GM18873 (cell line): ENCODE data around the gene KBTBD6.
"Not testable (repeated sequence)": the region's sequence is repeated elsewhere in the genome, so short reads cannot be mapped to it uniquely, and the experiment has no call there.

Experiments used
- ATAC-seq: cut with Tn5 transposase; IDR thresholded peaks from one replicate; pipeline ENCODE4 v1.9.1; 2021; ENCODE audit warnings: mild to moderate bottlenecking, moderate library complexity, moderate number of reproducible peaks; ENCODE audit not compliant: unreplicated experiment, low FRiP score

The KBTBD6 gene, protein sequence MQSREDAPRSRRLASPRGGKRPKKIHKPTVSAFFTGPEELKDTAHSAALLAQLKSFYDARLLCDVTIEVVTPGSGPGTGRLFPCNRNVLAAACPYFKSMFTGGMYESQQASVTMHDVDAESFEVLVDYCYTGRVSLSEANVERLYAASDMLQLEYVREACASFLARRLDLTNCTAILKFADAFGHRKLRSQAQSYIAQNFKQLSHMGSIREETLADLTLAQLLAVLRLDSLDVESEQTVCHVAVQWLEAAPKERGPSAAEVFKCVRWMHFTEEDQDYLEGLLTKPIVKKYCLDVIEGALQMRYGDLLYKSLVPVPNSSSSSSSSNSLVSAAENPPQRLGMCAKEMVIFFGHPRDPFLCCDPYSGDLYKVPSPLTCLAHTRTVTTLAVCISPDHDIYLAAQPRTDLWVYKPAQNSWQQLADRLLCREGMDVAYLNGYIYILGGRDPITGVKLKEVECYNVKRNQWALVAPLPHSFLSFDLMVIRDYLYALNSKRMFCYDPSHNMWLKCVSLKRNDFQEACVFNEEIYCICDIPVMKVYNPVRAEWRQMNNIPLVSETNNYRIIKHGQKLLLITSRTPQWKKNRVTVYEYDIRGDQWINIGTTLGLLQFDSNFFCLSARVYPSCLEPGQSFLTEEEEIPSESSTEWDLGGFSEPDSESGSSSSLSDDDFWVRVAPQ

DNA sequence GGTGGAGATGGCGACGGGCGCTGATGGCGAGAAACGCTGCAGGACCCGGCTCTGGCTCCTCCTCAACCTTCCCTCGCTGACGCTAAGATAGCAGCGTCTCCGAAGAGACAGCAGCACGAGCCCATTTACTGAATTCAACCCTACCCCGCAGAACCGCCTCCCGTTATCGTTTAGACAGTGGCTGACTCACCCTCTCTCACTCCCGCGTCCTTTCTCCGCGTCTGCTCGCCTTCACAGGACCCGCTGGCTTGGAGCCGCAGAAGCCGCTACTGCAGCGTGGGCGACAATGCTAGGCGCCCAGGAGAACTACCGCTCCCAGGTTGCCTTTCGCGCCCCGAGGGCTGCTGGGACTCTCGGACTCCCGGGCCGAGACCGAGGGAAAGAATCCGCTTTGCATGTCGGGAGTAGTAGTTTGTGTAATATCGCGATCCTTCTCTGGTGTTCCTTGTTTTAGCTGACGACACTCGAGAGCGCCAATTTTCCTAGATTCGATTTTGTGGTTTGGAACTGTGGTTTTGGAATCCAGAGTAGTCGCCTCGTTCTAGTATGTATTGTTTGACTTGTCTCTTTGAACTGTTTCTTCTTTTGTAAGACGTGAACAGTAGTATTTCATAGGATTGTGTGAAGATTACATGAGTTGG lies at the start of gene KBTBD6:
Gene KBTBD6 (minus strand): TSS at position 291 of the 641 bp plus-strand sequence. CDS start 291 bp downstream, outside the sequence.
- peak; percentile 97 for ATAC-seq

DNA sequence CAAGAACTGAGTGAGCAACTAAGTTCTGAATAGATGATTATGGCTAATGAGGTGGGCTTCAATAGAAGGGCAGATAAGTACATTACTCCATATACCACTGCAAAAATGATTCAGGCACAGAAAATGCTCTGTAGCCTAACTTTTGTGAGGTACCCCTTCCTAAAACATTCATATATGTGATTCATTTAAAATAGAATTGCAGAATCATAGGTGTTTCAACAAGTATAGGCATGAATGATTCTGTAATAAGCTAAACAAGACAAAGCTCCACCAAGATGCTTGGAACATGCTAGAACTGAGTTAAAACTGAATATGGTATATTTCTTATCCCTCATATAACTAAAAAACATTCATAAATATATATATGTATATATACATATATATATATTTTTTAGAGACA lies 49.6 kb upstream of the KBTBD6 start:
- no peak for ATAC-seq

DNA sequence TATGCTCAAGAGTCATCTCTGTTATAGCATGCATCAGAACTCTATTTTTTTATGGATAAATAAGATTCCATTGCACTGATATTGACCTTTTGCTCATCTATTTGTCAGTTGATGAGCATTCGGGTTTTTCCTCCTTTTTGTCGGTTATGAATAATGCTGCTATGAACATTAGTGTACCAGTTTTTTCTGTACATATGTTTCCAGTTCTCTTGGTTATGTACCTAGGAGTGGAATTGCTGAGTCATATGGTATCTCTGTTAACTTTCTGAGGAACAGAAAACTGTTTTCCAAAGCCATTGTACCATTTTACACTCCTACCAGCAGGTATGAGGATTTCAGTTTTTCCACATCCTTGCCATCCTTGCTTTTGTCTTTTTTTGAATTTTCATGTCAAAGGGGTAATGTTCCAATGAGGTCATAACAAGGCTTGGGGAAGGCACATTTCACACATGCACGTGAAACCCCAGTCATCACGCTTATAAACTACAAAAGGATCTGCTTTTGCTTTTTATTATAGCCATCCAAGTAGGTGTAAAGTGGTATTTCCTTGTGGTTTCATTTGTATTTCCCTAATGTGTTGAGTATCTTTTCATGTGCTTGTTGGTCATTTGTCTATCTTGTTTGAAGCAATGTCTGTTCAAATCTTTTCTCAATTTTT lies 47.1 kb upstream of the KBTBD6 start:
- no peak for ATAC-seq

DNA sequence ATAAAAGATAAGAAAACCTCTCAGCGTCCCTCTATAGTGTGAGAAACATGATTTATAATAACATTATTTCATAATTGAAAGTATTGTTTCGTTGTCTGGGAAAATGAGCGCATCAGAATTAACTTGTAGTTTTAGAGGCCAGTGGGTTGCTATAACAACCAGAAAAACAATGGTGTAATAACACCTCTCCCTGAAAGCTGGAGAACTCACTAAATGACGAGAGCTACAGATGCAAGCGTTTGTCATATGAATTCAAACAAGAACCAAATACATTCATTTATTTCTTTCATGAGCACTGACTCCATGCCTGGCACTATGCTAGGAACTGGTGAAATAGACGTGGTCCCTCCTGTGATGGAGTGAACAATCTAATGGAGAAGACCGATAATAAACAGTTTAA lies 45.4 kb upstream of the KBTBD6 start:
- no peak for ATAC-seq

DNA sequence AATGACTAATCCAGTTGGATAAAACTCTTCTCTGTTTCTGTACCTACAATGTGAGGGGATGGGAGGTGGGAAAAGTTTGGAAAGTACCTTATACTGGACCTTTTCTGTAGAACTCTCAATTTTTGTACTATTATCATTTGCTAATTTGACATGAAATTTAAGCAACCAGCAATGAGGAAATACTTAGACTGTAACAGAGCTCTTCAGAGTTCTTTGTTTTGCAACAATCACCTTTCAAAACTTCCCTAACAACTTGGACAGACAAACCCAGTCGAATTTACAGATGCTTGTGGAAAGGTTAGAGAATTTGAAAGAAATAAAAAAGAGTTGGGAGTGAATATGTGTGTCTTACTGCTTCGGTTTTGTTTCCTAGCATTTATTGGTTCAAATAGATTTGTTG lies 45.0 kb upstream of the KBTBD6 start:
- ATAC-seq, result no peak

DNA sequence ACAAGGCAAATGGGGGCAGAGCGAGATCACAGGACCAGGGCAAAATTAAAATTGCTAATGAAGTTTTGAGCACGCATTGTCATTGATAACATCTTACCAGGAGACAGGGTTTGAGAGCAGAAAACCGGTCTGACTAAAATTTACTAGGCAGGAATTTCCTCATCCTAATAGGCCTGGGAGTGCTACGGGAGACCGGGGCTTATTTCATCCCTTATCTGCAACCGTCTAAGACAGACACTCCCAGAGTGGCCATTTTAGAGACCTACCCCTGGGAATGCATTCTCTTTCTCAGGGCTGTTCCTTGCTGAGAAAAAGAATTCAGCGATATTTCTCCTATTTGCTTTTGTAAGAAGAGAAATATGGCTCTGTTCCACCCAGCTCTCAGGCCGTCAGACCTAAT lies 43.0 kb upstream of the KBTBD6 start:
- not testable (repeated sequence) for ATAC-seq

DNA sequence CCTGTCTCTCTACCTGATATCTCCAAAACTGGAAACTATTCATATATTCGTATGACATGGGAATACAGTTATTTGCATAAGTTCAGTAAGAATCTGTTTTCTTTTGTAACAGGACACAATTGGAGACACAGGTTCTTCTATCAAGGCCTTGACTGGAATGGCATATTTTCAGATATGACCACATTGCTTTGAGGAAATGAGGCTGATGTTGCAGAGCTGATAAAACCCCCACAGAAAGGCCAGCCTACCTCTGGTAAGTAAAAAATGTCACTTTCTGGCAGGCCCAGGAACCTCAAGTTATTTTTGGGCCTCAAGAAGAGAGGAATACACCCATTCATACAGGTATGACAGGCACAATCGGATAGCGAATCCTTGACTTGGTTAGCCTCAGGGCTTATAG lies 29.5 kb upstream of the KBTBD6 start:
- no peak for ATAC-seq

DNA sequence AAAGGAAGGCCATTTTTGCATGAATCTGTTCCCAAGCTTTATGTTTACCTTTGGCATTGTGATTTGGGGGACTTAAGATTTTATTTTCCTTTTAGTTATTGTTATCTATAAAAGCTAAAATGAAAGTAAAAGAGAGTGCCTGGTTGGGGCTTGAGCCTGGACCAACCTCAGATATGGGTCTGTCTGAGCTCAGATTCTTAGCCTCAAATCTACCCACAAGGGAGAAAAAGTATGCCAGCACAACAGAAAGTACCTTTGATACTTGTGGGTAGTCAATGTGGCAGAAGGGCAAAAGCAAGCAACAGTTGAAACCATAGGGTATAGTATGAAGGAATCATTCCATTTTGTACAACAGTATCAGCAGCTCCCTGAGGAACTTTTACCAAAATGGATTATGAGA lies 26.6 kb upstream of the KBTBD6 start:
- no peak for ATAC-seq

DNA sequence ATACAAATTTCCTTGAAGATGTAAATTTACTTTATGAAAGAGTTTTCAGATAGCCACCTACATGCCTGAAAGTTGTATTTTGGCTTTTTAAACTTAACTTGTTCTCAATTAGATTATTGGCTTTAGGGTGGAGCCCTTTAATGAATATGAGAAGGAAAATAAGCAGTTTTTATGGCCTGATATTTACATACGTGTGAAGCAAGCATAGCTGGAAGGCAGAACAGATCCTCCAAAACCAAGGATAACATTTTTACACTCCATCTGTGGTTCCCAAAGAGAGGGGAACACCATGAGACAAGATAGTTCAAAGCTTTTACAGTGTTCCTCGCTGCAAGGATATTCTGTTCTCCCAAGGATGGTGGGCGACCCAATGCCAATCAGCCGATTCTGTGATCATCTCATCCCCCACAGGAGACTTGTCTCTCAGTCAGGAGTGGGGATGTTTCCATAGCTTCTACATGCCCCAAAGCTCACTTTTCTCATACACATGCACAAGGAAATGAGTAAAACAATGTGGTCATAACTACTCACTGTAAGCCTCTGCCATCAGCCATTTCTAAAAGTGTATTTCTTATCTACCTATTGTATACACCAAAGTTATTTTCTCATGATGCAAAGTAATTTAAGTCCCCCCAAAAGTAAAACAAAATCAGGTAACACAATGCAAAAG lies 24.6 kb upstream of the KBTBD6 start:
- no peak for ATAC-seq

DNA sequence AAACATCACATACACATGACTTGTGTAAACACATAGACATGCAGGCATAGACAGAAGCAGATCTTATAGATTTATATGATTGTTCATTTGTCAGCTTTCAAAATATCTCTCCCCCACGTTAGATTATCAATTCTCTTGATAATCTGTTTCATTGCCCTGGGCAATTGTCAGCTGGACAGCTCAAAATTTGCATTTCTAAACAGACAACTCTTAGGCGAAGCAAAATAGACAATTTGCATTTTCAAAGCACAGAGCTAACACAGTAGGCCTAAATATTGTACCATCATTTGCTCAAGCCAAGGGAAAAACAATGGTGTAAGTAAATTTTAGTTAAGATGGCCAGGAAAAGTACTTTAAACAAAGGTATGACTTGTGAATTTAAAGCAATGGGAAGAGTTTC lies 24.0 kb upstream of the KBTBD6 start:
- ATAC-seq, result no peak

DNA sequence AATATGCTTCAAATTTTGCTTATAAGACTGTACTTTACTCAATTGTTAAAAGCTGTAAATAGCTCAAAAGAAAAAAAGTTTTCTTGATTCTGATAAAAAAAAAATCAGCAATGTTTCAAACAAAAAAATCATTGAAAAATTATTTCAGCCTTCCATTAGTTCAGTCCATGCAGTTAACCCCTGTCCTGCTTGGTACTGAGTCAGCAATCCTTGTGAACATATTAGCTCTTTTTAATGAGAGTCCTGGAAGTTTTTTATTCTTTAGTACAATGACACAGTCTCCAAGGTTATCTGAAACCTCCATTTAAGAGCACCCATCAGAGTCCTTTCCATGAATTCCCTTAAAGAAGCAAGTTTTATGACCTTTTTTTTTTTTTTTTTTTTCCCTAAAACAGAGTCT lies 21.4 kb upstream of the KBTBD6 start:
- no peak for ATAC-seq

DNA sequence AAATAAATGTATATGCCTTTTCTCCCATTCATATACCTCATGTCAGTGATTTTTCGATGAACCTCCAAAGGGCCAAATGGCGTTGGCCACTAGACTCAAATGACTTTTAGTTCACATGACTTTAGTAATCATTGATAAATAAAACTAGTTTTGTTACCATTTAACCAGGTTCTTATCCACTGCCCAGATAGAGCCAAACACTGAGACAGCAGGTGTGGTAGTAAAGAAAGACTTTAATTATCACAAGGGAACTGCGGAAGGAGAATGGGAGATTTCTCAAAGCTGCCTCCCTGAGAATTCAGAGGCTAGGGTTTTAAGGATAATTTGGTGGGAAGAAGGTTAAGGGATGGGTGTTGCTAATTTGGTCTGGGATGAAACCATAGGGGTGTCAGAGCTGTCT lies 19.4 kb upstream of the KBTBD6 start:
- ATAC-seq, result no peak

DNA sequence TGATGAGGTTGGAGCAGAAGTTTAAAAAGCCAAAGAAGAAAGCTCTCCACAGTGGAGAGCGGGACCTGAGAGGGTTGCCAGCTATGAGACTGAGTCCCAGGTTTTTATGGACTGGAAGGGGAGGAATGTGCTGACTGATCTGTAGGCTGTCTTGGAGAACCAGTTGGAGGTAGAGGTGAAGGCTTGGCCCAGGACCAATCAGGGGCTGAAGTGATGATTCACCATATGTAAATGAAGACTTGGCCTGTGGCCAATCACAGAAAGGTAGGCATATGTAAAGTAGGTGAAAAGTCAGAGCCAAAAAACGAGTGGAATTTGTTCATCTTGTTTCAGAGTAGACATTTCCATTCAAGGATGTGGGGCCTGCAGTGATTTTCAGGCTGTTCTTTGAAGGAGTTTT lies 17.5 kb upstream of the KBTBD6 start:
- ATAC-seq, result no peak

DNA sequence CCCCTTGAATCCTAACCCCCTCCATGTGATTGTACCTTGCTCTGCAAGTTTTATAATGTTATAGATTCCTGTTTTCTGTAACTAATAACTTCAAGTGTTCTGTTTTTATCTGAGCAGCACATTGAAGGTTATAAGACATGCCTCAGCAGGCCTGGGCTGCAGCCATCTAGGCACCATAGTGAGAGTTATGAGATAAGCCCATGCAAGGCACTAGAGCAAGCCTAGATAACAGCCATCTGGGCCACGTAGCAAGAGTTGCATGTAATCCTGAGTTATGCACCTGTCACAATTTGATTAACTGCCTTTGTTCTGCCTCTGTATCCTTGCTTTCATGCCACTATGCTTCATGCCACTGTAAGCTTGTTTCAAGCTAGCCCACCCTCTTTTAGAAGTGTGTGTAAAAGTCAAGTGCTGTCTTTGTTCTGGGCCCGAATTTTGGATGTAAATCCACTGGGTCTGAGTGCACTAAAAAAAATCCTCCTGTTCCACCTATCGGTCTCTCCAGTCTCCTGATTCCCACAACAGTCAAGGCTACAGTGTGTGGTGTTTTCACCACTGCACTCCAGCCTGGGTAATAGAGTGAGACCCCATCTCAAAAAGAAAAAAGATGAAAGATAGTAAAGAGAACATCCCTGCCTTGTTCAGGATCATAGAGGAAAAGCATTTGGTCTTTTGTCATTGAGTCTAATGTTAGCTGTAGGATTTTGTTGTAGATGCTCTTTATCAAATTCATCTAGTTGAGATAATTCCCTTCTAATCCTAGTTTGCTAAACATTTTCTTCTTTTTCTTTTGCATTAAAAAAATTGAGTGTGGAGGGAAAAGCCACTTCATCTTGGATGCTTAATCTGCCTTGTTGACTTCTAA lies 16.0 kb upstream of the KBTBD6 start:
- no peak for ATAC-seq

DNA sequence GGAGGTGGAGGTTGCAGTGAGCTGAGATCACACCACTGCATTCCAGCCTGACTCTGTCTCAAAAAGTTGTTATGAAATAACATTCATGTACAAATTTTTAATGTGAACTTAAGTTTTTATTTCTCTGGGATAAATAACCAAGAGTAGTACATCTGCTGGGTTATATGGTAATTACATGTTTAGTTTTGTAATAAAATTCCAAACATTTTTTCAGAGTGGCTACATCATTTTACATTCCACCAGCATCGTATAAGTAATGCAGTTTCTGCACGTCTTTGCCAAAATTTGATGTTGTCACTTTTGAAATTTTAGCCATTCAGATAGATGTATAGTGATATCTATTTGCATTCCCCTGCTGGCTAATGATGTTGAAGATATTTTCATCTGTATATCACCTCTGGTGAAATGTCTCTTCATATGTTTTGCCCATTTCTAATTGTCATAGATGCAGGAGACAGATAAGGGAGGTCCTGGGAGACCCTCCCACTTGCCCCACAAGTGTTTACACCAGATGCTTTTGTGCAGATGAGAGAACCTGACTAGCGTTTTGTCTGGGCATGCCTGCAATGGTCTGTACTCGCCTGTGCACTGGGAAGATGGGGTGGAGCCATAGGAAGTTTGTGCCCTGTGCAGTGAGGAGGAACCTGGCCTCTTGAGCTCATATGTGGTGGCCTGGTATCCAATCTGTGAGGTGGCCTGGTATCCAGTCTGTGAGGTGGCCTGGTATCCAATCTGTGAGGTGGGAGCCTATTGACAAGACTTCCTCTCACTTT lies 12.7 kb upstream of the KBTBD6 start:
- ATAC-seq, result no peak

DNA sequence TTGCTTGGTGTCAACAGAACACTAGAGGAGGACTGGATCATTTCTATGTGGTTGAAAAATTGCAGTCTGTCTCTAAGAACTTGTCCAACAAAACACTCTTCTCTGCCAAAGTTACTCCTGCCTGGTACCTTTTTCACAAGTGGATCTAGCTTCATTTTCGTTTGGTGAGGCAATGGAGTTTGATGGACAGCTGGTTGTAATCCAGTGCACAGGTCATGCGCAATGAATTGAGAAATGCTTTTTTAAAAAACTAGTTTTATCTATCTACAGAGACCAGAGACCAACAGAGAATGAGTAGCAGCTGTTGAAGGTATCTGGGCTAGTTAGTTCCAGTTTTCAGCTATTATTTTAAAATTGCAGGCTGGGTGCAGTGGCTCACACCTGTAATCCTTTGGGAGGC lies 12.0 kb upstream of the KBTBD6 start:
- no peak for ATAC-seq

DNA sequence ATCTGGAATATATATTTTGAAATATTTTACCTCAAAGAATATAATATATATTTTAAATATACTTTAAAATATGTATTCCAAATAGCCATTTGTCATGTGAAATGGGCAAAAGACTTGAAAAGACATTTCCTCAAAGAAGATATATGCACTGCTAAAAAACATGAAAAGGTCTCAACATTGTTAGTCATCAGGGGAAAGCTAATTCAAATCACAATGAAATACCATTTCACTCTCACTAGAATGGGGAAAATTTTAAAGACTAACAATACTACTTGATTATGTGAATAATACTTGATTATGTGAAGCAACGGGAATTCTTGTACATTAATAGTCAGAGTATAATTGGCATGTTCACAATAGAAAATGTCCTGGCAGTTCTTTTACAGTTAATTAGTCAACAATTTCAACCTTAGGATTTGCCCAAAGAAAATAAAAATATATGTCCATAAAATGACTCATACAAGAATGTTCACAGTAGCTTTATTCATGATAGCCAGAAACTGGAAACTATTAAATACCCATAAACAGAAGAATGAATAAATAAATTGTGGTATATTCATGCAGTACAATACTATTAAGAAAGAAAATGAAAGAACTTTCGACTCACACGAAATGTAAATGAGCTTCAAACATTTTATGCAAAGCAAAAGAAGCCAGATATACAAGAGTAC lies 6.8 kb upstream of the KBTBD6 start:
- ATAC-seq, result no peak

DNA sequence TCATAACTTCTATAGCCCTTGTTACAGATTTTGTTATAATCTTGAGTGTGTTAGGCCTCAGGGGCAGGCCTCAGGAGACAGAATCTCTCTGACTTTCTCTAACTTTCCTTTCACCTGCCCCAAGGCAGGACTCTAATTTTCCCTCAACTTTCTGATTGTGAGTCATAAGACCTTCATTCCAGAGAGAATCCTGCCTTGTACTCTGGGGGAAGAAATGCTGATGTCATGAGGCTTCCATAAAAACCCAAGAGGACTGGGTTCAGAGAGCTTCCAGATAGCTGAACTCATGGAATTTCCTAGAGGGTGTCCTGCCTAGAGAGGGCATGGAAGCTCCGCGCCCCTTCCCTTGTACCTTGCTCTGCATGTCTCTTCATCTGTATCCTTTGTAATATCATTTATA lies 5.3 kb upstream of the KBTBD6 start:
- ATAC-seq, result no peak
